Activated CD8-positive, alpha-beta memory T cell treated with anti-CD3 and anti-CD28 coated beads, Interleukin-2, amount 50 U/mL, for 48 hours (primary cell): ENCODE results near the gene ADM2.
"Not testable (repeated sequence)": the region's sequence is repeated elsewhere in the genome, so short reads cannot be mapped to it uniquely, and the experiment has no call there.

Source experiments
- DNase-seq: peaks from one replicate; pipeline ENCODE4 v3.0.0-alpha.2; 2020

Gene ADM2

GRCh38 chr22:50481440-50482106 lies at the start of gene ADM2:
Gene ADM2, plus strand, starts transcription at chr22:50481543. Its CDS starts 305 bp downstream, at chr22:50481848.
- peak; percentile 81 for DNase-seq

- DNase-seq = no peak
Measured at GRCh38 chr22:50432131-50432876, 49.0 kb upstream of the ADM2 start.

- DNase-seq = not testable (repeated sequence)
Measured at GRCh38 chr22:50432877-50433510, 48.3 kb upstream of the ADM2 start.

GRCh38 chr22:50434849-50435248 lies 46.5 kb upstream of the ADM2 start:
- DNase-seq = no peak

- no peak for DNase-seq
Measured at GRCh38 chr22:50435291-50436014, 45.9 kb upstream of the ADM2 start.

- DNase-seq = no peak
Measured at GRCh38 chr22:50436015-50436830, 45.1 kb upstream of the ADM2 start.

GRCh38 chr22:50436841-50437341 lies 44.5 kb upstream of the ADM2 start:
- no peak for DNase-seq

- no peak for DNase-seq
Measured at GRCh38 chr22:50437511-50438304, 43.6 kb upstream of the ADM2 start.

GRCh38 chr22:50438305-50439275 lies 42.8 kb upstream of the ADM2 start:
- no peak for DNase-seq

GRCh38 chr22:50439314-50439870 lies 42.0 kb upstream of the ADM2 start:
- no peak for DNase-seq

GRCh38 chr22:50439871-50440331 lies 41.4 kb upstream of the ADM2 start:
- DNase-seq = no peak

GRCh38 chr22:50440544-50441249 lies 40.6 kb upstream of the ADM2 start:
- DNase-seq = no peak

- DNase-seq = no peak
Measured at GRCh38 chr22:50441428-50441993, 39.8 kb upstream of the ADM2 start.

GRCh38 chr22:50443197-50443596 lies 38.1 kb upstream of the ADM2 start:
- no peak for DNase-seq

GRCh38 chr22:50443801-50444625 lies 37.3 kb upstream of the ADM2 start:
- DNase-seq = no peak

GRCh38 chr22:50444663-50445062 lies 36.7 kb upstream of the ADM2 start:
- DNase-seq = no peak

- no peak for DNase-seq
Measured at GRCh38 chr22:50445071-50445879, 36.1 kb upstream of the ADM2 start.
